ENCODE measurements around the gene MRLN.

DNA sequence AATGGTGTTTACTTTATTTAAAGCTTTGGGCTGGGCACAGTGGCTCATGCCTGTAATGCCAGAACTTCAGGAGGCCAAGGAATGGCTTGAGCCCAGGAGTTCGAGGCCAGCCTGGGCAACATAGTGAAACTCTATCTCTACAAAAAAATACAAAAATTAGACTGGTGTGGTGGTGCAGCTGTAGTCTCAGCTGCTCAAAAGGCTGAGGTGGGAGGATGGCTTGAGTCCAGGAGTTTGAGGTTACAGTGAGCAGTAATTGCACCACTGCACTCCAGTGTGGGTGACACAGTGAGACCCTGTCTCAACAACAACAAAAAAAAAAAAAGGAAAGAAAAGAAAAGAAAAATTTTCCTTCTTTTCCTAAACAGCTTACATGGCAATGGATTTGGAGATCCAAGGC, 65.6 kb downstream of the MRLN start:
- TF ChIP-seq, protein P1, sequence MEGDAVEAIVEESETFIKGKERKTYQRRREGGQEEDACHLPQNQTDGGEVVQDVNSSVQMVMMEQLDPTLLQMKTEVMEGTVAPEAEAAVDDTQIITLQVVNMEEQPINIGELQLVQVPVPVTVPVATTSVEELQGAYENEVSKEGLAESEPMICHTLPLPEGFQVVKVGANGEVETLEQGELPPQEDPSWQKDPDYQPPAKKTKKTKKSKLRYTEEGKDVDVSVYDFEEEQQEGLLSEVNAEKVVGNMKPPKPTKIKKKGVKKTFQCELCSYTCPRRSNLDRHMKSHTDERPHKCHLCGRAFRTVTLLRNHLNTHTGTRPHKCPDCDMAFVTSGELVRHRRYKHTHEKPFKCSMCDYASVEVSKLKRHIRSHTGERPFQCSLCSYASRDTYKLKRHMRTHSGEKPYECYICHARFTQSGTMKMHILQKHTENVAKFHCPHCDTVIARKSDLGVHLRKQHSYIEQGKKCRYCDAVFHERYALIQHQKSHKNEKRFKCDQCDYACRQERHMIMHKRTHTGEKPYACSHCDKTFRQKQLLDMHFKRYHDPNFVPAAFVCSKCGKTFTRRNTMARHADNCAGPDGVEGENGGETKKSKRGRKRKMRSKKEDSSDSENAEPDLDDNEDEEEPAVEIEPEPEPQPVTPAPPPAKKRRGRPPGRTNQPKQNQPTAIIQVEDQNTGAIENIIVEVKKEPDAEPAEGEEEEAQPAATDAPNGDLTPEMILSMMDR (IDR thresholded peaks at IDR 0.05; ENCODE audit: insufficient read depth, low read length): no peak
- no peak for TF ChIP-seq POLR2AphosphoS5 (IDR thresholded peaks at IDR 0.05; ENCODE audit: low read depth)
- TF ChIP-seq, protein P2, sequence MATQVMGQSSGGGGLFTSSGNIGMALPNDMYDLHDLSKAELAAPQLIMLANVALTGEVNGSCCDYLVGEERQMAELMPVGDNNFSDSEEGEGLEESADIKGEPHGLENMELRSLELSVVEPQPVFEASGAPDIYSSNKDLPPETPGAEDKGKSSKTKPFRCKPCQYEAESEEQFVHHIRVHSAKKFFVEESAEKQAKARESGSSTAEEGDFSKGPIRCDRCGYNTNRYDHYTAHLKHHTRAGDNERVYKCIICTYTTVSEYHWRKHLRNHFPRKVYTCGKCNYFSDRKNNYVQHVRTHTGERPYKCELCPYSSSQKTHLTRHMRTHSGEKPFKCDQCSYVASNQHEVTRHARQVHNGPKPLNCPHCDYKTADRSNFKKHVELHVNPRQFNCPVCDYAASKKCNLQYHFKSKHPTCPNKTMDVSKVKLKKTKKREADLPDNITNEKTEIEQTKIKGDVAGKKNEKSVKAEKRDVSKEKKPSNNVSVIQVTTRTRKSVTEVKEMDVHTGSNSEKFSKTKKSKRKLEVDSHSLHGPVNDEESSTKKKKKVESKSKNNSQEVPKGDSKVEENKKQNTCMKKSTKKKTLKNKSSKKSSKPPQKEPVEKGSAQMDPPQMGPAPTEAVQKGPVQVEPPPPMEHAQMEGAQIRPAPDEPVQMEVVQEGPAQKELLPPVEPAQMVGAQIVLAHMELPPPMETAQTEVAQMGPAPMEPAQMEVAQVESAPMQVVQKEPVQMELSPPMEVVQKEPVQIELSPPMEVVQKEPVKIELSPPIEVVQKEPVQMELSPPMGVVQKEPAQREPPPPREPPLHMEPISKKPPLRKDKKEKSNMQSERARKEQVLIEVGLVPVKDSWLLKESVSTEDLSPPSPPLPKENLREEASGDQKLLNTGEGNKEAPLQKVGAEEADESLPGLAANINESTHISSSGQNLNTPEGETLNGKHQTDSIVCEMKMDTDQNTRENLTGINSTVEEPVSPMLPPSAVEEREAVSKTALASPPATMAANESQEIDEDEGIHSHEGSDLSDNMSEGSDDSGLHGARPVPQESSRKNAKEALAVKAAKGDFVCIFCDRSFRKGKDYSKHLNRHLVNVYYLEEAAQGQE (IDR thresholded peaks at IDR 0.05; ENCODE audit: insufficient replicate concordance, low read depth): no peak
- no peak for TF ChIP-seq GABPA (IDR thresholded peaks at IDR 0.05; ENCODE audit: low read depth)
- no peak for TF ChIP-seq SPI1 (IDR thresholded peaks at IDR 0.05; ENCODE audit: borderline replicate concordance, low read depth)
